Ishikawa (cell line): Measurements from ENCODE around the gene RAB44.

Source experiments
- CEBPB ChIP-seq: IDR thresholded peaks from 2 replicates; pipeline ENCODE4 v1.6.1; 2012
- CREB1 ChIP-seq: IDR thresholded peaks from 2 replicates; pipeline ENCODE4 v1.6.1; 2012; ENCODE audit warnings: low read depth
- EGR1 ChIP-seq: IDR thresholded peaks from 2 replicates; pipeline ENCODE4 v1.6.1; 2012
- EP300 ChIP-seq: IDR thresholded peaks from 2 replicates; pipeline ENCODE4 v1.6.1; 2012; ENCODE audit warnings: borderline replicate concordance
- FOXM1 ChIP-seq: IDR thresholded peaks from 2 replicates; pipeline ENCODE4 v1.6.1; 2012; ENCODE audit warnings: low read depth, borderline replicate concordance
- MAX ChIP-seq: IDR thresholded peaks from 2 replicates; pipeline ENCODE4 v1.6.1; 2012
- NFIC ChIP-seq: IDR thresholded peaks from 2 replicates; pipeline ENCODE4 v1.6.1; 2012
- RAD21 ChIP-seq: IDR thresholded peaks from 2 replicates; pipeline ENCODE4 v1.6.1; 2012; ENCODE audit warnings: low read depth
- REST ChIP-seq: IDR thresholded peaks from 2 replicates; pipeline ENCODE4 v1.6.1; 2012; ENCODE audit warnings: low read depth, mild to moderate bottlenecking
- TAF1 ChIP-seq: IDR thresholded peaks from 2 replicates; pipeline ENCODE4 v1.6.1; 2012; ENCODE audit warnings: low read depth, mild to moderate bottlenecking
- TCF12 ChIP-seq: IDR thresholded peaks from 2 replicates; pipeline ENCODE4 v1.6.1; 2012; ENCODE audit warnings: low read depth
- TEAD4 ChIP-seq: IDR thresholded peaks from 2 replicates; pipeline ENCODE4 v1.6.1; 2012
- USF1 ChIP-seq: IDR thresholded peaks from 2 replicates; pipeline ENCODE4 v1.6.1; 2012
- YY1 ChIP-seq: IDR thresholded peaks from 2 replicates; pipeline ENCODE4 v1.6.1; 2012; ENCODE audit warnings: low read depth
- ZBTB7A ChIP-seq: IDR thresholded peaks from 2 replicates; pipeline ENCODE4 v1.6.1; 2012; ENCODE audit warnings: low read depth

RAB44 gene

GRCh38 chr6:36745836-36746235 is 48.2 kb downstream of the RAB44 start:
- TF ChIP-seq TCF12, result no peak
- TF ChIP-seq USF1, result no peak
- TF ChIP-seq MAX, result no peak
- TF ChIP-seq YY1, result no peak
- TF ChIP-seq REST, result no peak
- no peak for TF ChIP-seq CREB1
- TF ChIP-seq ZBTB7A, result no peak
- no peak for TF ChIP-seq TEAD4
- no peak for TF ChIP-seq NFIC
- TF ChIP-seq RAD21, result no peak
- TF ChIP-seq EP300, result no peak
- TF ChIP-seq TAF1, result no peak
- no peak for TF ChIP-seq FOXM1
- TF ChIP-seq EGR1, result no peak

- TF ChIP-seq TEAD4, result no peak
- TF ChIP-seq EGR1, result no peak
- TF ChIP-seq FOXM1, result no peak
- no peak for TF ChIP-seq NFIC
- TF ChIP-seq CEBPB, result no peak
- TF ChIP-seq TAF1, result no peak
- TF ChIP-seq USF1, result no peak
- no peak for TF ChIP-seq EP300
- TF ChIP-seq RAD21, result no peak
- no peak for TF ChIP-seq TCF12
- TF ChIP-seq MAX, result no peak
- TF ChIP-seq REST, result no peak
Measured at GRCh38 chr6:36746251-36746650, 48.6 kb downstream of the RAB44 start.

- TF ChIP-seq EP300, result no peak
- no peak for TF ChIP-seq MAX
- TF ChIP-seq USF1, result no peak
- no peak for TF ChIP-seq RAD21
- no peak for TF ChIP-seq TEAD4
- no peak for TF ChIP-seq REST
- no peak for TF ChIP-seq EGR1
- no peak for TF ChIP-seq YY1
Measured at GRCh38 chr6:36749829-36750489, 52.3 kb downstream of the RAB44 start.

GRCh38 chr6:36751091-36751490 is 53.5 kb downstream of the RAB44 start:
- no peak for TF ChIP-seq EGR1
- TF ChIP-seq CREB1, result no peak
- no peak for TF ChIP-seq TAF1
- TF ChIP-seq REST, result no peak
- TF ChIP-seq NFIC, result no peak
- no peak for TF ChIP-seq FOXM1
